NT2/D1 (cell line): ENCODE data around the gene SLC34A2.

Experiments
- YY1 ChIP-seq: IDR thresholded peaks from 2 replicates; pipeline ENCODE4 v1.6.1; 2011; ENCODE audit not compliant: insufficient read length, insufficient read depth
- ZNF274 ChIP-seq: IDR thresholded peaks from 2 replicates; pipeline ENCODE4 v1.6.1; 2011; ENCODE audit warnings: mild to moderate bottlenecking, low read depth, low read length

DNA sequence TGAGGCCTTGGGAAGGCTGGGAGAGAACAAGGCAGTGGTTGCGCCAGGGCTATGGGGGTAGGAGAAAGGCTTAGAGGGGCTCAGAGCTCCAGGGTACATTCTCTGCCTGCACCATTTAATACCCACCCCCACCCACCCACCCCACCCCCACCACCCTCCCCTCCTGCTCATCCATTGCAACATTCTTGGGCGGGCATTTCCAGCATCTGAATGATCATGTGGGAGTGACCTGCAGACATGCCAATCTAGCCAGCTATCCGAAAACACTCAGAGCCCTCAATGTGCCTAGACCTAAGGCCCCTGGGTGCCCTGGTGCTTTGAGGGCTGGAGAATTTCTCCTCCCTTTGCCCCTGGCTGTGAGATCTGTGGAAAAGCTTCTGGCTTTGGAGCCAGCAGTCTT, 3.1 kb downstream of the SLC34A2 start:
- no peak for TF ChIP-seq ZNF274
- TF ChIP-seq YY1 = no peak
